Stimulated activated CD4-positive, alpha-beta T cell treated with anti-CD3 and anti-CD28 coated beads, Interleukin-15, amount 100 ng/mL, for 1 hour (primary cell): ENCODE data around the gene IZUMO1.
"Not testable (repeated sequence)": the region's sequence is repeated elsewhere in the genome, so short reads cannot be mapped to it uniquely, and the experiment has no call there.

Experiments
- DNase-seq, 2 donors: peaks; one replicate each; pipeline ENCODE4 v3.0.0-alpha.2; 2020; ENCODE audit warnings: low read depth in 1 of 2, low spot score in 1 of 2

The IZUMO1 gene

DNA sequence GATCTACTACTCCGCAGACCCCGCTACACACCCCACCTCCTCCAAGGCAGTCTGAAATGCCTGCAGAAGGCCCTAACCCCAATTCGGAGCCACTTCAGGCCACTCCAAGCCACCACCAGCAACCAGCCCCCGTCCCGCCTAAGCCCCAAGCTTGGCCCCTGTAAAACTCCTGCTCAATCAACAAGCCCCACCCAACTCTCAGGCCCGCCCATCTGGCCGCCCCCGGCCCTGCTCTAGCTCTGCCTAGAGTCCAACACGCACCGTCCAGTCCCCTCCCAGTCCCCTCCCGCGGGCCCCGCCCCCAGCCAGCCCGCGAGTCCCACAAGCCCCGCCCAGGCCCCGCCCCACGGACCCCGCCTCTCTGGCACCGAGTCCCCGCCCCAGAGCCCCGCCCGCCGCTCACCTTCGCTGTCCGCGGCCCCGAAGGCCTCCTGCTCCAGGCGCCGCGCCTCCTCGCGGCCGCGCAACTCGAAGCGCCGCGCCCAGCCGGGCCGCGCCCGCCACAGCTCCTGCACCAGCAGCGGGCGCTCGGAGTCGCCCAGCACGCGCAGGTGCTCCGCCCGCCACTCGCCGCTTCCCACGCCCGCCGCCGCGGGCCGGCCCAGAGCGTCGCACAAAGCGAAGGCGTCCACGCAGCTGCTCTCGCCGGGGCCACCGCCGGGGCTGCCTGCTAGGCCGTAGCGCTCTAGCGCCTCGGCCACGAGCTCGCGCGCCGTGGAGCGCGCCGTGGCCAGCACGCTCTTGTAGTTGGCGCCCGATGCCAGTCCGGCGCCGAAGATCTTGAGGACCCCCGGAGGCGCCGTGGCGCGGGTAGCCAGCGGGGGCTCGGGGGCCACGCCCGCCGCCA, 7.9 kb downstream of the IZUMO1 start:
- DNase-seq: peak; percentile 86 to 92

DNA sequence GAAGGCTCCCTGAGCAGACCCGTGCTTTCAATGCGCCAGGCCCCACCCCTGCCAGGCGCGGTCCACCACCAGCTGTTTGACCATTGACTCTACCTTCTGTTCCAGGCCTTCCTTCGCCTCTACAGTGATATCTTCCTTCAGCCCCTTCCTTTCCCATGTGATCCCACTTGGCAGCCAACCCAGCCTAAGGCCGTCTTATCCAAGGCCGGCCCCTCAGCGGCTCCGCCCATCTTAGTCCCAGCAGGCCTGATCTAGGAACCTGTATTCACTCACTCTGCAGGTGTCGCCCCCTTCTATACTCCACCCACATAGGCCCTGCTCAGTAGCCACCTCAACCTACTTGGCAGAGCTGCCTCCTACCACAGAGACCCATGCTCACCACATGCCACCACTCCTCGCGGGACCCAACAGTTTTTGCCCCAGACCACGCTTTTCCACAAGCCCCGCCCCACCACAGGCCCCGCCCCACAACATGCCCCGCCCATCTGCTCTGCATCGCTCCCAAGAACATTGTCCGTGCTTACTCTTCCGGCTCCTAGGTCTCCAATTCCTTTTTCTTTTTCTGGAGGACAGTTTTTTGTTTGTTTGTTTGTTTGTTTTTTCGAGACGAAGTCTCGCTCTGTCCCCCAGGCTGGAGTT, 9.2 kb downstream of the IZUMO1 start:
- DNase-seq: no peak

DNA sequence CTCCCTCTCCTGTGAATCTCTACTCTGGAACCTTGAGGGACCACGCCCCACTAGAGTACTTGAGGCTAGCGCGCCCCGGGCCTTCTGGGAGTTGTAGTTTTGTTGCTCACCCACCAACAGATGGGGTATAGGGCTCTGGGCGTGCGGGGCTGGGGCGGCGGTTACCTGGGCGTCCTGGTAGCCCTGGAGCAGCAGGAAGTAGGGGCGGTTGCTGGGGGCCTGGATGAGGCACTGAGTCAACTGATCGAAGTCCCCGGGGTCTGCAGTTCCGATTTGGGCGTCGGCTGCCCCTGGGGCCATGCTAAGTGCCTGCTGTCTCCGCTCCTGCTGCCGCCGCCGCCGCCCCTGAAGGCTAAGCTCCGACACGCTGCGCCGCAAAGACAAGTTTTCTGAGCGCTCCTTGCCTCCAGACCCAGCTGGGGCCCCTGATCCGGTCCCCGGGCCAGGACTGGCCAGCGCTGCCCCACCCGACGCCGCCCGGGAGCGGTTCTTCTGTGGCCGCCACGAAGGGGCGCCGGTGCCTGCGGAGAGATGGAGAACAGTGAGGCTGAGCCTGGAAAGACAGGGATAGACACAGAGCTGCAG, 11.6 kb downstream of the IZUMO1 start:
- DNase-seq: no peak

DNA sequence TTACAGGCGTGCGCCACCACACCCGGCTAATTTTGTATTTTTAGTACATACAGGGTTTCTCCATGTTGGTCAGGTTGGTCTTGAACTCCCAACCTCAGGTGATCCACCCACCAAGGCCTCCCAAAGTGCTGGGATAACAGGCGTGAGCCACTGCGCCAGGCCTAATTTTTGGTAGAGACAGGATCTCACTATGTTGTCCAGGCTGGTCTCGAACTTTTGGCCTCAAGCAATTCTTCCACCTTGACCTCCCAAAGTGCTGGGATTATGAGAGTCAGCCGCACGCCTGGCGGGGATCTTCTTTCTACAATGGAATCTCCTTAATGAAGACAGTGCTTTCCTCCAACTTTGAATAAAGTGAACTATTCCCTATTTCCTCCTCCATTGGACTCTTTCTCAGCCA, 12.1 kb downstream of the IZUMO1 start:
- no peak for DNase-seq

DNA sequence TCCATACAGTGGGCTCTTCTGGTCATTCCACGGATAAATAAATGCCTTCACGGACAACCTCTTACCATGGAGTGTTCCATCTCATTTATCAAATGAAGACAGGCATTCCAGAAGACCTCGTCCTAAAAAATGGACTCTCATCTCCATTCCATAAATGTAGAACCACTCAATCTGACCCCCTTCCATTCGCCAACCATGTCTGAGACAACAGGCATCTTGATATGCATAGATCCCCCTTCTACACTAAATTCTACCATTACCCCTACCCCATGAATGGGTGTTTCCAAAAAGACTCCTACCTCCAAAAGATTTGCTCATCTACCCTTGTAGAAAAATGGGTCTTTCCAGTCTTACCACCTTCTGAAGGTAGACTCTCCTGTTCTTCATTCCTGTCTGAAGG, 15.3 kb downstream of the IZUMO1 start:
- DNase-seq: no peak

DNA sequence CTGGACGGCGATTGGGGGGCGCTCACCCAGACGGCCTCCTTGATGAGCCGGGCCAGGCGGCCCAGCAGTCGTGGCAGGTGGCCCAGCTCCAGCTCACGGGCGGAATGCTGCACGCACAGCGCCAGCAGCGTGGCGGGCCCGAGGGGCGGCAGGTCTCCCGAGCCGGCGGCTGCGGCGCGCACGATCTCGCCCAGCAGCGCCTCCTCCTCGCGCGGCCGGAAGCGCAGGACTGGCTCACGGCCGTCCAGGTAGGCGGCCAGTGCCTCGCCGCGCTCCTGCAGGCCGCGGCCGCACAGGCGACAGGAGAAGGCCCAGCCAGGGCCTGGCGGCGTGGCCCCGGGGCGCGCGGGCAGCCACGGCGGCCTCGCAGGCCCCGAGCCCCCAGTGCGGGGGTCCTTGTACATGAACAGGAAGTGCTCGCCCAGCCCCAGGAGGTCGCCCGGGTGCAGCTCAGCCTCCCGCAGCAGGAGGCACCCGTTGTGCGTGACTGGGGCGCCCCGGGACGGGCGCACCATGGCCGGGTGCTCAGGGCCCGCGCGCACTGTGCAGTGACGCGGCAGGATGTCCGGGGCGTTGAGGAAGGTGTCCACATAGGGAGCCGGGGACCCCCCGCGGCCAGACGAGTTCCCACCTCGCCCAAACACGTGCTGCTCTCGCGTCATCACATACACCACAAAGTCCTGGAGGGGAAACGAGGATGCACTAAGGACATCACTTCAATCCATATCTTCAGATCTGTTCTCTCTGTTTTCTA, 17.6 kb downstream of the IZUMO1 start:
- DNase-seq: no peak

DNA sequence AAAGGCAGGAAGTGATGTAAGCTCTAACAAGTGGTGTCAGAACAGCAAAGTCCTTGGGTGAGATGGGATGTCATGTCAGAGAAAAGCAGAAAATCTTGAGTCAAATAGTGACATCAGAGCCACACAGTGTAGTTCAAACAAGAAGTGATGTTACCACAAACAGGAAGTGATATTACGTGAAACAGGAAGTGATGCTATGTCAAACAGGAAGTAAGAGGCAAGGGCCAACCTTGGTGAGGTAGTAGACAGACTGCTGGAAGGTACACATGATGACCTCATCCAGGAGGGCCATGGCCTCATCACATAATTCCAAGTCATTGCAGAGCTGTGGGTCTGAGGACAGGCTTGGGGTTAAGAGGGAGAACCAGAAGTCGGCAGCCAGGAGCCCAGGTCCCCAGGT, 20.2 kb downstream of the IZUMO1 start:
- DNase-seq: no peak

DNA sequence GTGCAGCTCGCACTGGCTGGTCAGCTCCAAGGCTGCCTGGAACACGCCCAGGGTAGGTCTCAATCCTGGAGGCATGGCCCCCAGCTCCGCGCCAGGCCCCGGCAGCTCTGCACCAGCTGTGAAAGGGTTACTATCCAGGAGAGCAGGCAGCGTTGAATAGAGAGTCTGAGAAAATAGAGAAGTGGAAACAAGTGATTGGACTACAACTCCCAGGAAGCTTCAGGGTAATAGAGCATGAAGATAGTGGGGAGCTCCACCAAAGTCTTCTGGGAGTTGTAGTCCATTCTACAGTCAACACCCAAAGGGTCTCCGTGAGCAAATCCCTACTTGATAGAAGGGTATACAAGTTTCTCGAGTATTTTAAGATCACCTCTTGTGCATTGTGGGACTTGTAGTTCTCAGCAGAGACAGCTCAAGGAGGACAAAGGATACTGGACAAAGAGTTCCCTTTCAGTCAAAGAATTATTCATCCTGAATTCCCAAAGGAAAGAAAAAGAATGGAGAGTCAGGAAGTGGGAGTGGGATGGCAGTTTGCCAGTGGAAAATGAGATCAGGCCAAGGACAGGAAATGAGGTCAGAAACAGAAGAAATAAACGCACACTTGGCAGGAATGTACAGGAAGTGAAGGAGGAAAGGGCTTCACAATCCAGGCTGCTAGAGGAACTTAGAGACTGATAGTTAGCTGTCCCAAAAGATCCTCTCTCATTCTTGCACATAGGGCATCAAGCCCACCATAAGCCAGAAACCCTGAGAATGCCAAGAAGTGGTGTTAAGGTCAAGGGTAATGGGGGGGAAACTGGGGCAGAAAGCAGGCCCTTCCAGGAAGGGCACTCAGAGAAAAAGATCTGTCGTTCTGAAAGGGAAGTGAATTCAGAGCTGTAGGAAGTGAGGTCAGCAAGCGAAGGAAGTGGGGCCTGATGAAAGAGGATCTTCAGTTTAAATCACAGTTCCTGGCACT, 21.6 kb downstream of the IZUMO1 start:
- DNase-seq: no peak

DNA sequence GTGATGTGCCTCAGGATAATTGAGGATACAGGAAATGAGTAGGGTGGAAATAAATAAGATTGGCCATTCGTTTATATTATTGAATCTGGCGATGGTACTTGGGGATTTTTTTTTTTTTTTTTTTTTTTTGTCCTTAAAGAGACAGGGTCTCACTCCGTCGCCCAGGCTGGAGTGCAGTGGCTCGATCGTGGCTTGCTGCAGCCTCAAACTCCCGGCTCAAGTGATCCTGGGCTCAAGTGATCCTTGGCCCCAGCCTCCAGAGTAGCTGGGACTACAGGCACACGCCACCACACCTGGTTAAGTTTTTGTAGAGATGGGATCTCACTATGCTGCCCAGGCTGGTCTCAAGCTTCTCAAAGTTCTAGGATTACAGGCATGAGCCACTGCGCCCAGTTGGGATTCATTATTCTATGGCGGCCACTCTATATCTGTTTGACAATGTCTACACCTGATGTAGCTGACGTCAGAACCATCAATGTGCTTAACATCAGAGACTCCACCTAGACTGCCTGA, 24.5 kb downstream of the IZUMO1 start:
- DNase-seq: no peak

DNA sequence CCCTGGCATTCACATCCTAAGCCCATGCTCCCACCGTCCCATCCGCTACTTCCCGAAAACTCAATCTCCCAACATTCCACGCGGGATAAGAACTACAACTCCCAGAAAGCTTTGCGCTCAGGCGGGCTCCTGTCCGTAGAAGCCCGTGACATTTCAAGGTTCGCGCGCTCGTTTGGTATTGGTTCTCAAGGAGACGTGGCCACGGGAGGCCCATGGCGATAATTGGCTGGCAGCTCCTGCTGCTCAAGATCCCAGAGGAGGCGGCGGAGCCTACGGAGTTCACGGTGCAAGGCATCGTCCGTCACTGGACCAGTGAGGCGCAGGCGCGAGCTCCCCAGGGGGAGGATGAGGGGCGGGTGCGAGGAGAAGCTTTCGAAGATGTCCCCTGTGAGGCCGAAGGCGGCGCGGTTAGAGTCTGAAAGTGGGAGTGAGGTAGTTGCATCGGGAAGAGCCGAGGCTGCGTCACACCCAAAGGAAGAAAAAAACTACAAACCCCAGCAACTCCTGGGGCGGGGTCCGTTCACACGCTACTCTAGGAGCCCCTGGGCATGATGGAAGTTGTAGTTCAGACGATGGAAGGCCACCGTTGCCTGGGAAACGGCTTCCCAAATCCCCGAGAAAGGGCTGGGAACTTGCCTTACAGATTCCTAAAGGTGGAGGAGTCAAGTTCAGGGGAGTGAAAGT, 26.0 kb downstream of the IZUMO1 start:
- DNase-seq: peak; percentile 71 to 74

DNA sequence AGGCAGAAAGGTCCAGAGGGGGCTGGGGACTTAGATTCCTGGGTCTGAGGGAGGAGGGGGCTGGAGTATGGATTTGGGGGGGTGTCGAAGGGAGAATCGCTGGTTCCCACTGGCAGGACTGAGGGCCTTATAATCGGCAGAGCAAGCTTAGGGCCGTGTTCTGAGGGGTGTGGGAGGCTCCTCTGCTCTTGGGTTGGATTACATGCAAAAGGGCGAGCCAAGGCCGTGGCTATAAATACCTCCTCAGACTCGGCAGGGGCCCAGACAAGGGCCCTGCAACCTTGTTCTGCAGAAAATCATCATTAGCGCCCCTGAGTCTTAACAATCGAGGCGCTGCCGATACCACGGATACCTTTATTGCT, 26.5 kb downstream of the IZUMO1 start:
- no peak for DNase-seq

DNA sequence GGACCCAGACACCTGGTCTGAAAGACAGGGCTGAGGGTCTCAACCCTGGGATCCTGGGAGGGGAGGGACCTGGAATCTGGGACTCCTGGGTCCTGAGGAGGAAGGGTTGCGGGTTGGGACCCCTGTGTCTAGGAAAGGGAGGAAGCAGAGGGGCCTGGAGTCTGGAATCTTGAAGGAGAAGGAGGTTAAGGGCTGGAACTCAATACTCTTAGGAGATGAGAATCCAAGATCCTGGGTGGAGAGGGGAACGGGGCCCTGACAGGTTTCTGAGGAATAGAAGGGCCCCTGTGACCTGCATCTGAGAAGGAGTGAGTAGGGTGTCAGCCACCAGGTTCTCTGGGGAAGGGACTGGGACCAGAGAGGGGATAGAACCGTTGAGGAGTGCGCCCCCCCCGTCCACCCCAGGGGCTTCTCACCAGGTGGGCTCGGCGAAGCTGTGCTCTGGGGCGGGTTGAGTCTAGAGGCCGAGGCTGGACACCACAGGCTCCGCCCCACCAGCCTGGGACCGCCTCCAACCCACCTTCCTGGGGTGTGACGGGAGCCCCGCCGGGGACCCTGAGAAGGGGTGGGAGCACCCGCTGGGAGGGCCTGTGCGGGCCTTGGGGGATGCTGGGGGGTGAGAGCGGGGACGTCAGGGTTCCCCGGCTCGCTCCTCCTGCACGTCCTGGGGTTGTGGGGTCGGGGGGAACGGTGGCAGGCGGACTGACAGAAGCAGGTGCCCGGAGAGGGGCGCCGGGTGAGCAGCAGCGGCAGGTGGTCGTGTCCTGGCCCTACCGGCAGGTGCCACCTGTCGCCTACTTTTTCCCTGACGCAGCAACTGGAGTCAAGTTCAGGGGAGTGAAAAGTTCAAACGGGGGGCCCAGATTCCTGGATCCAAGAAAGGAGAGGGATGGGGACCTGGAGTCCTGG, 27.2 kb downstream of the IZUMO1 start, which contains the start of gene MAMSTR:
MAMSTR (minus strand) TSS at position 463 of the 909 bp plus-strand sequence. CDS start 694 bp downstream, outside the sequence.
- DNase-seq: no peak

DNA sequence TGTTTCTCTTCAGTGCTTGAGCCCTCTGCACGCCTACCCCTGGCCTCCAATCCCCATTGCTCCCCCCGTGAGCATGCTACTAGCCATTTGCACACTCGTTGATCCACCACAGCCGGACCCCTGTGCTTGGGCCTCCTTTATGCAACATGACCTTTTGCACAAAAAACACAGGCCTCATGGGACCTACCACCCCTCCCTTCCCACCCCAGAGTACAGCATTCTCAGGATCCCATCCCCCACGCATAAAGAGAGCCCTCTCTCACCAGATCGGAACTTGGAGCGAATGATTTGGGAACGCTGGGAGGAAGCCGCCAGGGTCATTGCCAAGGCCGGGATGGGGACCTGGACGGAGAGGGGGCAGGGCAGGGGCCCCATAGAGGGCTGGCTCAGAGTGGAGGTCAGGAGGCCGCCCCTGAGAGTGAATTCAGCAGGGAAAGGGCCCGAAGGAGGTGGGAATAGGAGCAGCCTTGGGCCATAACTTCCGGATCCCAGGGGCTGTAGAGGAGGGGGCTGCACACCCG, 27.9 kb downstream of the IZUMO1 start:
- DNase-seq: no peak

DNA sequence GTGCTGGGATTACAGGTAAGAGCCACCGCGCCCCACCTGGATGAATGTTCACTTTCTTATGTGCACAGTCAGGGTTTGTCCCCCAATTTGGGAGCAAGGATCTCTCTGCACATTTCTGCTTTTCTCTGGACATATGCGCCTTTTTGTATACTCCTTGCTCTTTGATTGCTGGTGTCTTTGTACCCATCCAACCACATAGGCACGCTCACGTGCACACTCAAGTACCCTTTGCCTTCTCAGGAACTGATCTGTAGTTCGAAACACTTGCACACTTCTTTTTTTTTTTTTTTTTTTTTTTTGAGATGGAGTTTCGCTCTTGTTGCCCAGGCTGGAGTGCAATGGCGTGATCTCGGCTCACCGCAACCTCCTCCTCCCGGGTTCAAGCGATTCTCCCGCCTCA, 28.6 kb downstream of the IZUMO1 start:
- DNase-seq: not testable (repeated sequence)

DNA sequence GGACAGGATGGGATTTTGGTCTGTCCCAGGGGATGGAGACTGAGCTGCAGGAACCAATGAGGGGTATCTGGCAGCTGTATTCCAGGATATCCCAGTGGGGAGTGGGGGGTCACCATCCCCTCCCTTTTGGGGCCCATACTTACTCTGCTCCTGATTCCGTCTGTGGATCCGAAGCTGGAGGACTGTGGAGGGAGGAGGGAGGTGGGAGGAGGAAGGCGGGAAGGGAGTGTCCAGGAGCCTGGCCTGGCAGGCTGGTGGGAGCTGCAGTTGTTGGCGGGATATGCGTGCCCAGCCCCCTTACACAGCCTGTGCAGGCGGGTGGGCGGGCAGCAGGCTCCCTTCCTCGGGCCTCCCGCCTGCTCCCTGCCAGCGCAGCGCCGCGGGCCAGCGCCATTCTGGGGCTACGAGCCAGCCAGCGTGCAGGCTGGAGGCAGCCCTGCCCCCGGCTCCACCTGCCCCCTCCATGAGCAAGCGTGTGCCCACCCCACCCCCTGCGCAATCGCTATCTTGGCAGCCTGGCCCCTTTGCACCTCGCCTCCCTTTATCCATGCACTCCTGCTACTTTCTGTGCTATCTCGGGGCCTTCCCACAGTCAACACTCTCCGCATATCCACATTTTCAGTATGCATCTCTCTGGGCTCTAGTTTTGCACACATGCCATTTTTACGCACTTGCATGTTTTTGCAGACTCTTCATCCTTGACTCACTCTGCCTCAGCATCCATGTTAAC, 30.0 kb downstream of the IZUMO1 start:
- no peak for DNase-seq

DNA sequence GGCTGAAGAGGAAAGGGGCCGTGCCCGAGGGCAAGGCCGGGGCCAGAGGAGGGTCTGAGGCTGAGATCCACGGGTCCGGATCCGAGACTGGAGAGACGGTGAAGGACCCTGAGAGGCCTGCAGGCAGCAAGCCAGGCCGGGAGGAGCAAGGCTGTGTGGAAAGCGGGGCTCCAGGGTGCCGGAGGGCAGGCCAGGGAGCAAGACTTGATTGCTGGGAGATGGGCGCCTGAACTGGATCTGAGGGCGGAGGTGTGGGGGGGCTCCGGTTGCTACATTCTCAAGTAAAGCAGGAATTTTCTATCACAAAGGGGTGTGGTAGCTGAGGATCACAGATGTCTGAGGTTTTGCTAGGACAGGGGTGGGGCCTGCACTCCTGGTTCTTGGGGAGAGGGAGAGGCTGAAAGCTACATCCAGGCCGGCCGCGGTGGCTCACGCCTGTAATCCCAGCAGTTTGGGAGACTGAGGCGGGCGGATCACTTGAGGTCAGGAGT, 31.0 kb downstream of the IZUMO1 start:
- DNase-seq: no peak
